H1 (cell line): ENCODE results near the gene UMPS. TPM values are rescaled to one million over a fixed set of nuclear protein-coding genes. Genes with fewer than 3 reads are reported as not detected.

Experiments
- BRCA1 ChIP-seq: IDR thresholded peaks from 2 replicates; pipeline ENCODE4 v1.6.1; 2012; ENCODE audit warnings: low read depth, low read length, improper control_type of control experiment
- MAFK ChIP-seq: IDR thresholded peaks from 2 replicates; pipeline ENCODE4 v1.6.1; 2012; ENCODE audit warnings: low read depth, mild to moderate bottlenecking, improper control_type of control experiment, low read length
- RFX5 ChIP-seq: IDR thresholded peaks from 2 replicates; pipeline ENCODE4 v1.6.1; 2011; ENCODE audit warnings: low read depth, low read length, improper control_type of control experiment, borderline replicate concordance
- SRF ChIP-seq: IDR thresholded peaks from 2 replicates; pipeline ENCODE4 v1.6.1; 2011; ENCODE audit warnings: mild to moderate bottlenecking, low read depth, low read length, moderate library complexity
- TAF7 ChIP-seq: optimal IDR thresholded peaks from 2 replicates; pipeline ENCODE3; 2011; ENCODE audit warnings: low read depth, mild to moderate bottlenecking, inconsistent platforms, low read length, moderate library complexity, borderline replicate concordance
- polyA plus RNA-seq, 7 experiments: library from polyadenylated mRNA; depleted of rRNA in 3 of 7; stranded (reverse) in 5 of 7; unstranded in 2 of 7; fragments of >200 nt in 5 of 7; fragments of 200-250 nt in 2 of 7; gene quantifications; 1 replicate in 5 of 7; 2 replicates in 1 of 7; 4 replicates in 1 of 7; pipeline versions ENCODE4 v1.2.1 to v1.2.3, GENCODE V29; 2011 to 2013; ENCODE audit warnings: missing spikeins in 2 of 7, mixed read lengths in 2 of 7
- total RNA-seq: library from RNA; stranded (reverse); fragmentation: NEBNext Ultra II Directional; extraction: Animal tissue kit (Norgen Biotek cat#: 25700); gene quantifications from 2 replicates; pipeline ENCODE4 v1.2.1, GENCODE V29; 2021

The UMPS gene
- total and polyA plus RNA-seq, 2 of the 8 experiments (the other 6 are each of a cell fraction or from before 2014, with no cell fraction given) = 32.8 to 59.0 TPM

DNA sequence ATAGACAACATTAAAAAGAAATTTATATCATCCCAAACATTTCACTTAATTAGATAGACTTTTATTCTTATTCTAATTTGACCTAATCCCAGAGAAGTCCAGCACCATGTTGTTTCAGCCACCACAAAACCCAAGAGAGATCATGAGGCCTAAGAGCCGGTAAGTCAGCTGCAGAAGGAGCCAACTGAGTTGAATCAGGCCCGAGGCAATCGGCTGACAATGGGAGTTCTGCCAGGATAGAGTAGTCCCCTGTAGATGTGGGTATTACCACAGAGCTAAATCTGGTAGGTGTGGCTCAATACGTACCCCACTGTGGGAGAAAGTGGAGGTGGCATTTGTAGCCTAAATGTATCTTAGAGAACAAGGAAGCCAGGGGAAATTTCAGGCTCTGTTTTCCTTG lies 49.7 kb upstream of the UMPS start (continued):
- no peak for TF ChIP-seq TAF7
- no peak for TF ChIP-seq RFX5
- no peak for TF ChIP-seq BRCA1
- no peak for TF ChIP-seq SRF
- no peak for TF ChIP-seq MAFK
